NCI-H2029 (cell line): ENCODE measurements around the gene XRN2.
A peak's percentile ranks its signal among the peaks of the same experiment; 100 is the strongest.
"Not testable (repeated sequence)": the region's sequence is repeated elsewhere in the genome, so short reads cannot be mapped to it uniquely, and the experiment has no call there.

Experiments used
- DNase-seq: peaks from one replicate; lab custom pipeline; 2025; lab: John Stamatoyannopoulos, UW

Gene XRN2

GRCh38 chr20:21390768-21391167 lies 87.6 kb downstream of the XRN2 start:
- no peak for DNase-seq

- no peak for DNase-seq
Observed at GRCh38 chr20:21391185-21391971, 88.2 kb downstream of the XRN2 start.

DNA sequence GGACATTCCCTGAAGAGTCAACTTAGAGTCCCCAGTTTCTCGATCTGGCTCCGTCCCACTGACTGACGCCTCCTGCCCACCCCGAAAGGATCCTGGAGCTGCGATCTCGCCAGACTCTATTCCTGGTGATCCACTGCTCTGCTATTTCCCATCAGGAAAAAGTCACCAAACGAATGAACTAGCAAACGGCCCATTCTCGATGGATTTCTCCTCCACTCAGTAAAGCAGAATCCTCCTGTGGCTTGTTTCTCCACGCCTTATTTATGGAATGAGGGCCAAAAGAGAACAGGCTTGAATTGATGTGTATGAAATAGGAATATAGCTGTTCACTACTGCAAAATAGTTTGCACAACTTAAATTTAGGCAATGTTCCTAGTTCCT lies 88.8 kb downstream of the XRN2 start:
- no peak for DNase-seq

- DNase-seq: peak; percentile 6
Observed at GRCh38 chr20:21393166-21393565, 90.0 kb downstream of the XRN2 start.

- no peak for DNase-seq
Observed at GRCh38 chr20:21393816-21394519, 90.8 kb downstream of the XRN2 start.

- DNase-seq: no peak
Observed at GRCh38 chr20:21394551-21394950, 91.4 kb downstream of the XRN2 start.

DNA sequence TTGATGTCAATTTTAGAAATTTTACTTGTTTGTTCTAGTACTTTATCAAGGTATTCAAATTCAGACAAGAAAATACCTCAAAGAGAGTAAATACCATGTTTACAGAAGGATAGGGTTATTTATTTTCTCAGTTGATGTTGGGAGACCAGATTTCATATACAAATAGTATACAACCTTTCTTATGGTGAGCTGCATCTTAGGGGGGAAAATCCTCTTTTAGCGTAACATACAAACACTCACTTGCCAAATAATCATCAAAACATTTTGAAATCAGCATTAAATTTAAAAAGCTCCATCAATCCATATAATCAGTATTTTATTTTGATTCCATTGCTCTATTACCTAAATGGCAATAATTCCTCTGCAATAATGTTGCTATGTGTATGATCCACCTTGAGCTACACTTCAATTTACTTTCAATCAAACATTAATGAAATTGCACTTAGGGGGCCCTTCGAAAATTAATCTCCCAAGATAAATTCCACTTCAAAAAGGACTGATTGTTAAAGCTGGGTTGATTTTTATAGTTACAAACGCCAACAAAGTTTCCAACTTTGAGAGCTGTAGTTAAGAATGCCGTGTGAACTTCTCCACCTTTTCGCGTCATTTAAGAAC lies 92.0 kb downstream of the XRN2 start:
- no peak for DNase-seq

GRCh38 chr20:21395666-21396598 lies 92.8 kb downstream of the XRN2 start:
- DNase-seq: peak; percentile 62

DNA sequence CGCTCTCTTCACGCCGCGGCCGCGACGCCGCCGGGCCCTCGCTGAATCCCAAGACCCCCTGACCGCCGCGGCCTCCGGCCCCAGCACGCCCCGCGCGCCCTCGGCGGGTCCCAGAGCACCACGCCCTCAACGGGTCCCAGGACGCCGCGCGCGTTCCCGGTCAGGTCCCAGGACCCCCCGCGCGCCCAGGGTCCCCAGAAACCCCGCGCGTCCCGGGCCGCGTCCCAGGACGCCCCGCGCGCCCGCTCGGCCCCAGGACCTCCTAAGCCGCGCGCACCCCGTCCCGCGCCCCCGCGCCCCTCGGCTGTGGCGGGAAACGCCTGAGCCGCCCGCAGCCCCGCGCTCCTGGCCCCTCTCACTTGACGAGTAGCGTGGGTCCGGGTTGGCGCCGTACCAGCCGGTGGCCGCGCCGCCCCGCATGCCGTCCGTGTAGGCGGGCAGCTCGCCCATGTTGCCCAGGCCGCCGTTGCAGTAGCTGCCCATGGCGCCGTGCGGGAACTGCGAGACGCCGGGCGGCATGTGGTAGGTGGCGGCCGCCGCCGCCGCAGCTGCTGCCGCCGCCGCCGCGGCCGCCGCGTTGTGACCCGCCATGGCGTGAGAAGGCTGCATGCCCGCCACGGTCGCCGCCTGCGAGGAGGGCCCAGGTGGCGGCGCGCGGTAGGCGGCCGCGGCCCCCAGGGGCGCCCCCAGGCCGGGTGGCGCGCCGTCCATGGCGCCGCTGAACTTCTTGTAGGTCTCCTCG lies 93.6 kb downstream of the XRN2 start:
- peak; percentile 18 for DNase-seq

DNA sequence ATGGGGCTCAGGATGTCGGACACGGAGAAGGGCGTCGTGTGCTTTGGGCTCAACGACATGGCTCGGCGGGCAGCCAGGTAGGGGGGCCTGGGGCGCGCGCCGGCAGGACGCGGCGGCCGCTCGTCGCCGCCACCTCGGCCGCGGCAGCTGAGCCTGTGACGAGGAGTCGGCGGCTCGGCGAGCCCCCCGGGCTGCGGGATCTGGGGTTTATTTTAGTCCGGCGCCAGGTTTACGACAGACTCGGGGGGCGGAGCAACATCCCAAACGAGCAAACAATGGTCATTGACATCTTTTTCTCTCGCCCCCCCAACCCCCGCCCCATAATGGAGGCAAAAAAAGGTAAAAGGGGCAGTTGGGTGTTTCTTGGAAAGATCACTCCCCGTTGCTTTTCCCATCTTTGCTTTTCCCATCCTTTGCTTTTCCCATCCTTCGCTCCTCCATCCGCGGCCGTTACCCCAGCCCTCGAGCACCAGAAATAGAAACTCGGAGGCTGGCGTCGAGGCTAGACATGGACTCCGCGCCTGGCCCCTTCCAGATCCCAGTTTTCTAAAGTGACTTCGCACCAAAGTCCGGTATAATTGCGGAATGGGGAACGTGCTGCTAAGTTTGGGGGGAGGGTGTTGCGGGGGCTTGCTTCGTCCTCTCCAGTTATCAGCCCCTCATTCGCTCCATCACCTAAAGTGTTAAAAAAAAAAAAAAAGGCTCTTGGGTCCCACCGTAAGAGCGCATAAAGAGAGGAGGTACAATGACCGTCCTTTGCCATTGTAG lies 94.4 kb downstream of the XRN2 start, which contains the start of gene NKX2-4:
TSS of gene NKX2-4 (minus strand) at position 186 of the 768 bp plus-strand sequence. CDS start at position 59, 127 bp downstream.
- DNase-seq: peak; percentile 50

- no peak for DNase-seq
Observed at GRCh38 chr20:21398109-21399004, 95.2 kb downstream of the XRN2 start.

GRCh38 chr20:21399005-21399475 lies 95.9 kb downstream of the XRN2 start:
- DNase-seq: no peak

- DNase-seq: no peak
Observed at GRCh38 chr20:21411725-21412124, 108.6 kb downstream of the XRN2 start.

GRCh38 chr20:21413996-21414395 lies 110.9 kb downstream of the XRN2 start:
- not testable (repeated sequence) for DNase-seq

GRCh38 chr20:21419147-21419546 lies 116.0 kb downstream of the XRN2 start:
- DNase-seq: not testable (repeated sequence)

DNA sequence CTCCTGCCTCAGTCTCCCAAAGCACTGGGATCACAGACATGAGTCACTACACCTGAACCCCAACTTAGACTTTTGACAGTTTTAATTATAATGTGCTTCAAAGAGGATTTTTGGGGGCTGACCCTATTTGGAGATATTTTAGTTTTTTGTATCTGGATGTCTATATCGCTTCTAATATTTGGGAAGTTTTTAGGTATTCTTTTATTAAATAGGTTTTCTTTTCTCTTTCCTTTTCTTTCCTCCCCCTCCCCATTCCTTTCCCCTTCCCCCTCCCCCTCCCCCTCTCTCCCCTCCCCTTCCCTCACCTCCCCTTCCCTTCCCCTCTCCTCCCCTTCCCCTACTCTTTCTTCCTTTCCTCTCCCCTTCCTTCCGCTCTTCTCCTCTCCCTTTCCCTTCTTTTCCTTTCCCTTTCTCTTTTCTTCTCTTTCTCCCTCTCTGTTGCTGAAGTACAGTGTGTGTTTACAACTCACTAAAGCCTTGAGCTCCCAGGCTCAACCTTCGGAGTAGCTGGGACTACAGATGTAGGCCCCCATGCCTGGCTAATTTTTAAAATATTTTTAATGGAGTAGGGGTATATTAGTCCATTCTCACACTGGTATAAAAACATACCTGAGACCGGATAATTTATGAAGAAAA lies 118.6 kb downstream of the XRN2 start:
- DNase-seq: no peak

DNA sequence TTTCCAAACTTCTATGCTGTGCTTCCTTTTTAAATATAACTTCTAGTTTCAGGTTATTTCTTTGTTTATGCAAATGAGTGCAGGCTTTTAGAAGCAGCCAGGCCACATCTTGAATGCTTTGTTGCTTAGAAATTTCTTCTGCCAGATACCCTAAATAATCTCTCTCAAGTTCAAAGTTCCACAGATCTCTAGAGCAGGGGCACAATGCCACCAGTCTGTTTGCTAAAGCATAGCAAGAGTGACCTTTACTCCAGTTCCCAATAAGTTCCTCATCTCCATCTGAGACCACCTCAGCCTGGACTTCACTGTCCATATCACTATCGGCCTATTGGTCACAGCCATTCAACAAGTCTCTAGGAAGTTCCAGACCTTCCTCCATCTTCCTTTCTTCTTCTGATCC lies 120.6 kb downstream of the XRN2 start:
- not testable (repeated sequence) for DNase-seq

GRCh38 chr20:21424846-21425245 lies 121.7 kb downstream of the XRN2 start:
- DNase-seq: no peak

- no peak for DNase-seq
Observed at GRCh38 chr20:21430020-21430419, 126.9 kb downstream of the XRN2 start.
